GM23338 (cell line): Measurements from ENCODE around the gene IGLL5. TPM values are rescaled to one million over a fixed set of nuclear protein-coding genes. Genes with fewer than 3 reads are reported as not detected.

Experiments used
- ATAC-seq: fragments of 200-7000 bp; cut with Tn5 transposase; 3 replicates; pipeline ENCODE4 v1.9.1; 2020
- DNase-seq: peaks from one replicate; pipeline ENCODE4 v3.0.0-alpha.2; 2015; ENCODE audit warnings: low spot score
- H2AFZ ChIP-seq: fragments of 200-600 bp; sonication (generic); 2 replicates; pipeline ENCODE4 v1.8.0; 2016; ENCODE audit warnings: antibody characterized with exemption, mild to moderate bottlenecking, moderate library complexity
- H3F3A ChIP-seq: fragments of 200-600 bp; sonication (generic); replicated peaks from 2 replicates; pipeline ENCODE4 v1.8.0; 2017; ENCODE audit warnings: antibody characterized with exemption, mixed run types, low read depth
- H3K27ac ChIP-seq: fragments of 200-600 bp; sonication (generic); 2 replicates; pipeline ENCODE4 v1.6.1; 2016; ENCODE audit warnings: low read depth
- H3K27me3 ChIP-seq: fragments of 200-600 bp; sonication (generic); 2 replicates; pipeline ENCODE4 v1.8.0; 2016; ENCODE audit warnings: mild to moderate bottlenecking, mixed run types, moderate library complexity; ENCODE audit not compliant: insufficient read depth
- H3K36me3 ChIP-seq: fragments of 200-600 bp; sonication (generic); 2 replicates; pipeline ENCODE4 v1.8.0; 2016; ENCODE audit warnings: mild to moderate bottlenecking; ENCODE audit not compliant: insufficient read depth
- H3K4me1 ChIP-seq: fragments of 200-600 bp; sonication (generic); 2 replicates; pipeline ENCODE4 v1.8.0; 2016; ENCODE audit warnings: mild to moderate bottlenecking, moderate library complexity; ENCODE audit not compliant: insufficient read depth
- H3K4me2 ChIP-seq: fragments of 200-600 bp; sonication (generic); 2 replicates; pipeline ENCODE4 v1.7.1; 2017; ENCODE audit warnings: mixed run types
- H3K4me3 ChIP-seq: fragments of 200-600 bp; sonication (generic); 2 replicates; pipeline ENCODE4 v1.6.1; 2016; ENCODE audit warnings: mixed run types
- H3K79me2 ChIP-seq: fragments of 200-600 bp; sonication (generic); replicated peaks from 2 replicates; pipeline ENCODE4 v1.8.0; 2017; ENCODE audit warnings: mild to moderate bottlenecking; ENCODE audit not compliant: insufficient read depth
- H3K9me2 ChIP-seq: fragments of 200-600 bp; sonication (generic); 2 replicates; pipeline ENCODE4 v1.8.0; 2017; ENCODE audit not compliant: insufficient read depth
- H4K20me1 ChIP-seq: fragments of 200-600 bp; sonication (generic); replicated peaks from 2 replicates; pipeline ENCODE4 v1.8.0; 2017; ENCODE audit warnings: mild to moderate bottlenecking; ENCODE audit not compliant: insufficient read depth
- H3K27ac Mint-ChIP-seq: 2 replicates; pipeline ENCODE4 v1.8.0; 2020; ENCODE audit warnings: inconsistent platforms, mild to moderate bottlenecking, moderate library complexity, mixed read lengths
- H3K27me3 Mint-ChIP-seq: 3 replicates; pipeline ENCODE4 v1.8.0; 2022; ENCODE audit warnings: low read depth, mild to moderate bottlenecking, moderate library complexity, mixed read lengths, inconsistent platforms; ENCODE audit not compliant: insufficient read depth, poor library complexity
- H3K36me3 Mint-ChIP-seq: 3 replicates; pipeline ENCODE4 v1.8.0; 2021; ENCODE audit warnings: low read depth, mild to moderate bottlenecking, inconsistent platforms, moderate library complexity, mixed read lengths
- H3K4me1 Mint-ChIP-seq: 3 replicates; pipeline ENCODE4 v1.8.0; 2020; ENCODE audit warnings: mild to moderate bottlenecking, inconsistent platforms, mixed read lengths
- H3K4me3 Mint-ChIP-seq: 3 replicates; pipeline ENCODE4 v1.8.0; 2021; ENCODE audit warnings: moderate library complexity, mild to moderate bottlenecking, inconsistent platforms, mixed read lengths
- H3K9me3 Mint-ChIP-seq: 3 replicates; pipeline ENCODE4 v1.8.0; 2020; ENCODE audit warnings: moderate library complexity, mild to moderate bottlenecking, inconsistent platforms, mixed read lengths
- CTCF ChIP-seq, 2 experiments: fragments of 200-600 bp in 1 of 2; sonication (generic) in 1 of 2; conservative IDR thresholded peaks; 2 replicates each; pipeline versions ENCODE4 v1.5.1 to v1.6.1; 2016 to 2017; ENCODE audit warnings: antibody characterized with exemption in 2 of 2, low read depth in 2 of 2, mild to moderate bottlenecking in 2 of 2, moderate library complexity in 1 of 2
- EZH2 ChIP-seq: fragments of 200-600 bp; sonication (generic); IDR thresholded peaks from one replicate; pipeline ENCODE4 v1.8.0; 2017; ENCODE audit warnings: antibody characterized with exemption, mild to moderate bottlenecking, low read depth; ENCODE audit not compliant: unreplicated experiment
- JUNB ChIP-seq: IDR thresholded peaks from one replicate; pipeline ENCODE4 v1.6.1; 2016; ENCODE audit warnings: antibody characterized with exemption; ENCODE audit not compliant: unreplicated experiment
- NANOG ChIP-seq: IDR thresholded peaks from 2 replicates; pipeline ENCODE4 v1.6.1; 2016; ENCODE audit warnings: antibody characterized with exemption, borderline replicate concordance
- POLR2AphosphoS5 ChIP-seq: IDR thresholded peaks from 2 replicates; pipeline ENCODE4 v1.6.1; 2016; ENCODE audit warnings: antibody characterized with exemption, low read depth
- REST ChIP-seq: IDR thresholded peaks from one replicate; pipeline ENCODE4 v1.6.1; 2018; ENCODE audit warnings: antibody characterized with exemption; ENCODE audit not compliant: unreplicated experiment
- STAT1 ChIP-seq: IDR thresholded peaks from one replicate; pipeline ENCODE4 v1.6.1; 2016; ENCODE audit warnings: antibody characterized with exemption; ENCODE audit not compliant: unreplicated experiment
- ZNF114 ChIP-seq: fragments of 250-450 bp; sonication (Bioruptor Pico); IDR thresholded peaks from 2 replicates; pipeline ENCODE4 v1.5.0; 2020; ENCODE audit warnings: mild to moderate bottlenecking, moderate library complexity
- ZNF331 ChIP-seq: fragments of 250-450 bp; sonication (Bioruptor Pico); IDR thresholded peaks from 2 replicates; pipeline ENCODE4 v1.5.0; 2020; ENCODE audit warnings: low read depth, mild to moderate bottlenecking, moderate library complexity
- ZNF462 ChIP-seq: fragments of 250-450 bp; sonication (Bioruptor Pico); IDR thresholded peaks from 2 replicates; pipeline ENCODE4 v1.5.0; 2020; ENCODE audit warnings: mild to moderate bottlenecking, moderate library complexity
- polyA plus RNA-seq: library from polyadenylated mRNA; unstranded; fragments of >200 nt; fragmentation: Nextera tagmentation; extraction: Ambion mirVana; gene quantifications from 2 replicates; pipeline ENCODE4 v1.2.1, GENCODE V29; 2016
- total RNA-seq: library from RNA; depleted of rRNA; stranded (reverse); fragments of >200 nt; shearing (Covaris generic); gene quantifications from 2 replicates; pipeline ENCODE4 v1.2.3, GENCODE V29; 2014

Gene IGLL5
- total and polyA plus RNA-seq, 2 experiments from 2014 or later = not detected

GRCh38 chr22:22925146-22925804, 37.7 kb downstream of the IGLL5 start:
- TF ChIP-seq EZH2 (no peak), REST (no peak), NANOG (no peak), ZNF114 (CRISPR knock-in tag) (no peak), CTCF (conservative IDR thresholded peaks at IDR 0.05; ENCODE audit: low read depth in 2 of 2) (no peak)
- H3K4me3 Mint-ChIP-seq = no peak overlapping the region
- Histone ChIP-seq H2AFZ (peak overlapping the region; percentile 77; the same call in 1 of the 2 replicates), H3K27me3 (peaks cover 48% of the 10 kb centered on the region), H3K4me3 (no peak overlapping the region), H3K4me2 (no peak overlapping the region), H3F3A (no peaks in the 10 kb centered on the region), H3K4me1 (0 out of 2 replicates have a peak, but pooled peaks cover 6% of the 10 kb centered on the region), H3K36me3 (no peaks in the 10 kb centered on the region), H4K20me1 (no peaks in the 10 kb centered on the region), H3K27ac (no peak overlapping the region), H3K9me2 (no peaks in the 10 kb centered on the region), H3K79me2 (no peaks in the 10 kb centered on the region)
- no peaks in the 10 kb centered on the region for H3K36me3 Mint-ChIP-seq
- no peak; the same call in 2 of the 3 replicates for ATAC-seq
- H3K9me3 Mint-ChIP-seq = no peaks in the 10 kb centered on the region
- DNase-seq = no peak
- H3K27ac Mint-ChIP-seq = no peak overlapping the region
- peaks cover 18% of the 10 kb centered on the region for H3K4me1 Mint-ChIP-seq
- H3K27me3 Mint-ChIP-seq = peaks cover 36% of the 10 kb centered on the region

GRCh38 chr22:22925805-22926369, 38.3 kb downstream of the IGLL5 start:
- DNase-seq (peak; percentile 15), ATAC-seq (peak; percentile 33)
- Mint-ChIP-seq H3K27ac (no peak overlapping the region), H3K4me1 (peaks cover 18% of the 10 kb centered on the region), H3K4me3 (no peak overlapping the region; the same call in 2 of the 3 replicates), H3K27me3 (peaks cover 34% of the 10 kb centered on the region), H3K9me3 (no peaks in the 10 kb centered on the region), H3K36me3 (no peaks in the 10 kb centered on the region)
- no peaks in the 10 kb centered on the region for H4K20me1 ChIP-seq
- peak overlapping the region; percentile 62; the same call in 1 of the 2 replicates for H3K4me2 ChIP-seq
- no peak overlapping the region for H3K4me3 ChIP-seq
- H3K9me2 ChIP-seq = no peaks in the 10 kb centered on the region
- no peaks in the 10 kb centered on the region for H3K79me2 ChIP-seq
- no peaks in the 10 kb centered on the region for H3F3A ChIP-seq
- H2AFZ ChIP-seq = peak overlapping the region; percentile 77
- H3K27me3 ChIP-seq = peaks cover 42% of the 10 kb centered on the region
- H3K4me1 ChIP-seq = 0 out of 2 replicates have a peak, but pooled peaks cover 6% of the 10 kb centered on the region
- no peak overlapping the region for H3K27ac ChIP-seq
- no peaks in the 10 kb centered on the region for H3K36me3 ChIP-seq
- TF ChIP-seq ZNF331 (CRISPR knock-in tag) (no peak), ZNF114 (CRISPR knock-in tag) (no peak), ZNF462 (CRISPR knock-in tag) (no peak), JUNB (no peak), POLR2AphosphoS5 (no peak), STAT1 (no peak)
